Stimulated activated naive B cell treated with anti-CD40 and anti-IgM and Interleukin-4, amounts not matched to agents 10 μg/mL and 1 μg/mL and 100 μg/mL, for 72 hours (primary cell): ENCODE results near the gene OVCA2.

Experiments
- ATAC-seq, 2 donors: fragments of 150-1000 bp; cut with Tn5 transposase; replicated peaks; 2 replicates each; pipeline ENCODE4 v1.10.0; 2021; ENCODE audit warnings: moderate library complexity in 1 of 2
- DNase-seq: peaks from one replicate; pipeline ENCODE4 v3.0.0; 2021
- H3K27ac Mint-ChIP-seq: one replicate; pipeline ENCODE4 v1.8.0; 2022; ENCODE audit warnings: mild to moderate bottlenecking, mixed read lengths
- H3K27me3 Mint-ChIP-seq, 2 donors: one replicate each; pipeline ENCODE4 v1.8.0; 2022; ENCODE audit warnings: mixed read lengths in 2 of 2
- H3K36me3 Mint-ChIP-seq, 2 donors: one replicate each; pipeline ENCODE4 v1.8.0; 2022; ENCODE audit warnings: mixed read lengths in 2 of 2, mild to moderate bottlenecking in 1 of 2
- H3K4me1 Mint-ChIP-seq, 2 donors: one replicate each; pipeline ENCODE4 v1.8.0; 2022; ENCODE audit warnings: mixed read lengths in 2 of 2, mild to moderate bottlenecking in 1 of 2
- H3K4me3 Mint-ChIP-seq, 2 donors: one replicate each; pipeline ENCODE4 v1.8.0; 2022; ENCODE audit warnings: mild to moderate bottlenecking in 2 of 2, mixed read lengths in 2 of 2, moderate library complexity in 1 of 2
- H3K9me3 Mint-ChIP-seq, 2 donors: one replicate each; pipeline ENCODE4 v1.8.0; 2022; ENCODE audit warnings: mixed read lengths in 2 of 2, mild to moderate bottlenecking in 1 of 2

OVCA2 gene

DNA sequence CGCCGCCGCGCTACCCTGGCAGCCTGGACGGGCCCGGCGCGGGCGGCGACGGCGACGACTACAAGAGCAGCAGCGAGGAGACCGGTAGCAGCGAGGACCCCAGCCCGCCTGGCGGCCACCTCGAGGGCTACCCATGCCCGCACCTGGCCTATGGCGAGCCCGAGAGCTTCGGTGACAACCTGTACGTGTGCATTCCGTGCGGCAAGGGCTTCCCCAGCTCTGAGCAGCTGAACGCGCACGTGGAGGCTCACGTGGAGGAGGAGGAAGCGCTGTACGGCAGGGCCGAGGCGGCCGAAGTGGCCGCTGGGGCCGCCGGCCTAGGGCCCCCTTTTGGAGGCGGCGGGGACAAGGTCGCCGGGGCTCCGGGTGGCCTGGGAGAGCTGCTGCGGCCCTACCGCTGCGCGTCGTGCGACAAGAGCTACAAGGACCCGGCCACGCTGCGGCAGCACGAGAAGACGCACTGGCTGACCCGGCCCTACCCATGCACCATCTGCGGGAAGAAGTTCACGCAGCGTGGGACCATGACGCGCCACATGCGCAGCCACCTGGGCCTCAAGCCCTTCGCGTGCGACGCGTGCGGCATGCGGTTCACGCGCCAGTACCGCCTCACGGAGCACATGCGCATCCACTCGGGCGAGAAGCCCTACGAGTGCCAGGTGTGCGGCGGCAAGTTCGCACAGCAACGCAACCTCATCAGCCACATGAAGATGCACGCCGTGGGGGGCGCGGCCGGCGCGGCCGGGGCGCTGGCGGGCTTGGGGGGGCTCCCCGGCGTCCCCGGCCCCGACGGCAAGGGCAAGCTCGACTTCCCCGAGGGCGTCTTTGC, 16.2 kb downstream of the OVCA2 start:
- Mint-ChIP-seq H3K4me1 (peaks cover 22 to 53% of the 10 kb centered on the region in 2 donors), H3K36me3 (peaks cover 28 to 36% of the 10 kb centered on the region in 2 donors), H3K27me3 (peaks cover 10 to 12% of the 10 kb centered on the region in 2 donors), H3K4me3 (peak overlapping the region; percentile 48 to 53), H3K27ac (peak overlapping the region; percentile 80), H3K9me3 (no peaks in the 10 kb centered on the region)
- DNase-seq (no peak), ATAC-seq (no peak)

DNA sequence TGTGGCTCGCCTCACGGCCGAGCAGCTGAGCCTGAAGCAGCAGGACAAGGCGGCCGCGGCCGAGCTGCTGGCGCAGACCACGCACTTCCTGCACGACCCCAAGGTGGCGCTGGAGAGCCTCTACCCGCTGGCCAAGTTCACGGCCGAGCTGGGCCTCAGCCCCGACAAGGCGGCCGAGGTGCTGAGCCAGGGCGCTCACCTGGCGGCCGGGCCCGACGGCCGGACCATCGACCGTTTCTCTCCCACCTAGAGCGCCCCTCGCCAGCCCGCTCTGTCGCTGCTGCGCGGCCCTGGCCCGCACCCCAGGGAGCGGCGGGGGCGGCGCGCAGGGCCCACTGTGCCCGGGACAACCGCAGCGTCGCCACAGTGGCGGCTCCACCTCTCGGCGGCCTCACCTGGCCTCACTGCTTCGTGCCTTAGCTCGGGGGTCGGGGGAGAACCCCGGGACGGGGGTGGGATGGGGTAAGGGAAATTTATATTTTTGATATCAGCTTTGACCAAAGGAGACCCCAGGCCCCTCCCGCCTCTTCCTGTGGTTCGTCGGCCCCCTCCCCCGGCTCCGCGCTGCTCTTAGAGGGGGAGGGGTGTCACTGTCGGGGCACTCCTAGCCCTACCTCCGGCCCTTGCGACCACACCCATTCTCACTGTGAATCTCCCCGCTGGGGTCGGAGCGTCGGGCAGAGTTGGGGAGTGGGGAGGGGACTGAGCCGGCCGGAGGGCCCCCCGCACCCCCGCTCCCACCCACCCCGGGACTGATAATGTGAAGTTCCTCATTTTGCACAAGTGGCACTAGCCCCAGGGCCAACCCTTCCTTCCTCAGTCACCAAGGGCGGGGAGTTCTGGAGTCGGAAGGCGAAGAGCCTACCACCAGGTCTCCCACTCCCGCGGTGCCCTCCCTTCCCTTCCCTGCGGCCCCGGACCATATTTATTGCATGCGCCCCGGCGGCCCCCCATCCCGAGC, 17.0 kb downstream of the OVCA2 start:
- peak overlapping the region; percentile 71 for H3K4me3 Mint-ChIP-seq
- no peaks in the 10 kb centered on the region for H3K9me3 Mint-ChIP-seq
- H3K4me1 Mint-ChIP-seq, result peaks cover 24 to 53% of the 10 kb centered on the region in 2 donors
- H3K27me3 Mint-ChIP-seq, result peaks cover 8 to 10% of the 10 kb centered on the region in 2 donors
- H3K36me3 Mint-ChIP-seq, result peaks cover 37 to 42% of the 10 kb centered on the region in 2 donors
- ATAC-seq (peak; percentile 10 to 27), DNase-seq (peak; percentile 52)
- peak overlapping the region; percentile 3 for H3K27ac Mint-ChIP-seq

DNA sequence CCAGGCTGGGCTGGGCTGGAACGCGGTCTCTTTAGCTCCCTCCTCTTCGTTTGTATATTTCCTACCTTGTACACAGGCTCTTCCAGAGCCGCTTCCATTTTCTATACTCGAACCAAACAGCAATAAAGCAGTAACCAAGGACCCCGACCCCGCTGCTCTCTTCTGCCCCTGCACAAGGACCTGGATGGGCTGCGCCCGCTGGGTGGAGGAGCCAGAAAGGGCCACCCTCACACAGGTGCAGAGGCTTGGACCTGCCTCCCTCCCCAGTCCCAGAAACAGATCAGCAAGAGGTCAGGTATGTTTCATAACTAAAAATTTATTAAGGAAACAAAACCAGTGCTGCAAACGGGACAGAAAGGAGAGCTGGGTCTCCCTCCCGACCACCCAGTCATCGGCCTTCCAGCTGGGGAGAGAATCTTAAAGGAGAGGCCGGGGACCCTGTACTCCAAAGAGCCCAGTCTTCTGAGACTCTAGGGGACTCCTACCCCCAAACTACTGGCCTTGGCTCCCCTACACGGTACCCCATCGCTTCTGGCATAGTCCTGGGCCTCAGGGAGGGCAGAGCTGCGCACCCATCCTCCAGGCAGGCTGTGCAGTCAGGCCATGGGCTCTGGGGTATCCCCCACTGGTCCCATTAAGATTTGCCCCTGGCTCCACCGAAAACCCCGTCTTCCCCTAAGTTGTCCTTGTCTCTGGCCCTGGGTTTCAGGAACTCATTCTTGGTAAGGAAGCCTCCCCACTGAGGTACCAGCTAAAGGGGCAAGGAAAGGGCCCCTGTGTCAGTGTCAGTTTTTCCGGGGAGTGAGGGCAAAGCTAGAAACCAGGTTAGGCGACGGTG, 17.9 kb downstream of the OVCA2 start:
- H3K27me3 Mint-ChIP-seq, result peaks cover 8 to 10% of the 10 kb centered on the region in 2 donors
- no peaks in the 10 kb centered on the region for H3K9me3 Mint-ChIP-seq
- ATAC-seq, result no peak
- peak overlapping the region; percentile 86 for H3K27ac Mint-ChIP-seq
- peaks cover 45 to 47% of the 10 kb centered on the region in 2 donors for H3K36me3 Mint-ChIP-seq
- H3K4me1 Mint-ChIP-seq, result peaks cover 28 to 53% of the 10 kb centered on the region in 2 donors
- no peak for DNase-seq
- H3K4me3 Mint-ChIP-seq, result peak overlapping the region; percentile 71

DNA sequence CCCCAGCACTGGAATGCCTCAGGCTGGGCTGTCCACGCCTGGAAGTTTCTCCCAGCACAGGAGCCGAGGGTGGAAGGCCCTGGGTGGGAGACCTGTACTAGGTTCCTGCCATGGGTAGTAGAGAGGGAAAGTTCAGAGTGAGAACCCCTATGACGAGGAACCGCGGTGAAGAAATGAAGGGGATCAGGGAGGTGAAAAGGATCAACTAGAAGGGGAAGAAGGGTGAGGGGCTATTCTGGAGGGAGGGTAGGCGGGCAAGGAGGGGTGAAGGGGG, 18.5 kb downstream of the OVCA2 start:
- H3K4me3 Mint-ChIP-seq, result peak overlapping the region in 1 of 2 donors; percentile 20
- H3K27ac Mint-ChIP-seq, result peak overlapping the region; percentile 74
- ATAC-seq (no peak), DNase-seq (no peak)
- peaks cover 49 to 53% of the 10 kb centered on the region in 2 donors for H3K36me3 Mint-ChIP-seq
- no peaks in the 10 kb centered on the region for H3K9me3 Mint-ChIP-seq
- peaks cover 8 to 10% of the 10 kb centered on the region in 2 donors for H3K27me3 Mint-ChIP-seq
- H3K4me1 Mint-ChIP-seq, result peaks cover 33 to 57% of the 10 kb centered on the region in 2 donors

DNA sequence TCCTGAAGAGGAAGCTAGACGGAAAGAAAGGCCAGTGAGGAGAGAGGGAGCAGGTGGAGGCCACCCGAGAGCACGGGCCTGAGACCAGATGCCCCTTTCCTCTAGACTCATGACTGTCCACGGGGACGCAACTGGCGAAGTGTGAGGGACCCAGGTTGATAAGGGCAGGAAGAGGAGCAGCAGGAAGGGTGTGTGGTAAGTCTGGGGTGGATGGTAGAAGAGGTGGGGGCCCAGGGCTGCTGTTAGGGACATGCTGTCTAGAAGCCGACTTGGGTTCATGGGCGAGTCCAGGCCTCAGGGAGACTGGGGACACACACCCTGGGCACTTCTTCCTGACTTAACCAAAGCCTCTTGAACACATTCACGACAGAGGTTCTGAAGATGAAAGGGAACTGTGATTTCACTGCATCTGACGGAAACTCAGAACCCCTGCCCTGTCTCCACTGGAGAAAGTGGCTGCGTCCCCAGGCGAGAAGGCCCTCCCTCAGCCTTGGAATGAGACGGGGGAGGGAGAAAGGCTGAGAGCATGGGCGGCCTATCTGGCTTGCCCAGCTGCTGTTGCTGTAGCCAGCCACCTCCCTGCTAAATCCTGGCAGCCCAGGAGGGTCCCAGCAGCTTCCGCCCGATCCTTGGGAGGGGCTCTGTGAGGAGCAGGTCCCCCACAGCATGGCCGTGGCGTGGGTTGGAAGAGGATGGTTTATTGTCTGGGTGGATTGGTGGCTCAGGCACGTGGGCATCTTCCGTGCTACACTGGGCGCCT, 19.0 kb downstream of the OVCA2 start:
- Mint-ChIP-seq H3K4me1 (peaks cover 35 to 63% of the 10 kb centered on the region in 2 donors), H3K4me3 (peak overlapping the region in 1 of 2 donors; percentile 20), H3K36me3 (peaks cover 54 to 58% of the 10 kb centered on the region in 2 donors)

DNA sequence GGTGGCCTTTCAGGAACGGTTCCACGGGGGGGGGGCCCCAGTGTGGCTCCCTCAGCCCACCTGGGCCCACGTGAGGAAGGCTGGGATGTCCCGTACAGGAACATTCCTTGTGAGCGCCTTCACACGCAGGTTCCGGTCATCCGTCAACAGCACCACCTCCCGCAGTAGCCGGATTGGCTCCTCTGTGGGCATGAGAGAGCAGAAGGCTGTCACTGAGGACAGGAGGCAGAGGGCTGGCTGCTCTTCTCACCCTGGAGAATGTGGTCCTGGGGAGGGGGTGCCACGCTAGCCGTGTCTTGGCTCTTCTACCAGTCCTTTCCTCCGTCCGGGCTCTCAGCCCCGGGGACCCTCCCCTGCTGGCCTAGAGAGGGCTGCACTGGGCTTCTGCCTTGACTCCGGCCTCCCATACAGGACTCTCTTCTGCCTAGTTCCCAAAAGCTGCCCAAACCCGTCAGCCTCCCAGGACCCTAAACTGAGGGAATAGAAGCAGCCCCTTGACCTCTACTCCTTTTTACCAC, 19.7 kb downstream of the OVCA2 start:
- Mint-ChIP-seq H3K4me3 (no peak overlapping the region), H3K4me1 (peaks cover 38 to 64% of the 10 kb centered on the region in 2 donors), H3K36me3 (peaks cover 60 to 61% of the 10 kb centered on the region in 2 donors), H3K9me3 (no peaks in the 10 kb centered on the region), H3K27ac (no peak overlapping the region), H3K27me3 (peaks cover 8 to 10% of the 10 kb centered on the region in 2 donors)
- DNase-seq (no peak), ATAC-seq (no peak)

More for the DNA sequence above, 19.0 kb downstream of the OVCA2 start:
- DNase-seq (no peak), ATAC-seq (no peak)
- Mint-ChIP-seq H3K9me3 (no peaks in the 10 kb centered on the region), H3K27ac (peak overlapping the region; percentile 43), H3K27me3 (peaks cover 8 to 10% of the 10 kb centered on the region in 2 donors)

DNA sequence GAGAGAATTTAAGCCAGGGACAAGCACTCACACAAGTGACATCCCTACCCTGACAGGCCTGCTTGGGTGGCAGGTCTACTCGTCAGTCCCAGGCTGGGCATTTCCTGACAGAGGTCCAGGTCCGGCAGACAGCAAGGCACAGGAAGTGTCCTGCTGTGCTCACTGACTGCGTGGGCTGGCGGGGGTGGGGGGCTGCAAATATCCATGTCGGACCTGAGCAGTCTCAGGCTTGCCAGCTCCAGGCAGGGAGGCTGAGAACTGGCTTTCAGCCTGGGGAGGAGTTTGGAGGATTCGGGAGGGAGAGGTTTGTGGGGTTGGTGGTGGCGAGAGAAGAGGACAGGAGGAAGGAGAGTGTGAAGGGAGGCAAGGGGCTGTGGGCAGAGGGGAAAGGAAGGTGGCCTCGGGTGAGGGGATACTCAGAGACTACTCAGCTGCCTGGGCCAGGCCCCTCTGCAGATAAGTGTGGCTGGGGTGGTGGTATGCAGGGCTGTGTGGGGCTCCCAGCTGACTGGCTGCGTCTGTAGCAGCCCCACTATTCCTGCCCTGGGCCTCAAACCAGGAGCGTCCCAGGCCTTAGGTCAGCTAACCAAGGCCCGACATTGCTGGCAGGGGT, 20.9 kb downstream of the OVCA2 start:
- Mint-ChIP-seq H3K9me3 (no peaks in the 10 kb centered on the region), H3K36me3 (peaks cover 67% of the 10 kb centered on the region in 2 donors), H3K27me3 (peaks cover 8 to 10% of the 10 kb centered on the region in 2 donors), H3K27ac (no peak overlapping the region), H3K4me3 (no peak overlapping the region), H3K4me1 (peaks cover 38 to 64% of the 10 kb centered on the region in 2 donors)
- DNase-seq (no peak), ATAC-seq (no peak)

DNA sequence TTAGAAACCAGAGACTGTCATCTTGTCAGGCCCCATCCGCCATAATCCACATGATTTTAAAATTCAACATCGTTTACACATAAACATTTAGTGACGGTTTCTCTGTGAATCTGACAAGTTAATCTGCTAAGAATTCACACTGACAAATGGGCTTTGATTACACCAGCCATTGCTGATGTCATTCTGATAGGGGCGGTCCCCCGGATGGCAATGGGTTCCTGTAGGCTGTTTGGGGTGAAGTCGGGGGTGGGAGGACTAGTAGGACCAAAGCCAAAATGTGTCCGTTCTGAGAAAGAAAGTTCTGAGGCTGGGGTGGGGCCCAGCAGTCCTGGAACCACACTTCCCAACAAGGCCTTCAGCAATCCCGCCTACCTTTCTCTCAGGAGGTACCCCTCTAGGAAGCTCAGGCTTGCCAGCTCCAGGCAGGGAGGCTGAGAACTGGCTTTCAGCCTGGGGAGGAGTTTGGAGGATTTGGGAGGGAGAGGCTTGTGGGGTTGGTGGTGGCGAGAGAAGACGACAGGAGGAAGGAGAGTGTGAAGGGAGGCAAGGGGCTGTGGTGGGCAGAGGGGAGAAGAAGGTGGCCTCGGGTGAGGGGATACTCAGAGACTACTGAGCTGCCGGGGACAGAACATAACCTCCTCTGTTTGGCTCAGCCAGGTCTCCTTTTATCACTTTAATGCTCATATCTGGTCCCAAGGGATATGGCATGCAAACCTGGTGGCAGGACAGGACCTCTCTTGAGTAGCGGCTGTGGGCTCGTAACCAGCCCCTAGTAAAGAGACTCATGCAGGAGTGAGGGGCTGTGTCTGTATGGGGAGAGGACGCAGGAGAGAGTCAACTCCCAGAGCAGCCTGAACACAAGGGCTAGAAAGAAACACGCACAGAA, 21.7 kb downstream of the OVCA2 start:
- H3K27me3 Mint-ChIP-seq, result peaks cover 8 to 10% of the 10 kb centered on the region in 2 donors
- ATAC-seq (peak in 1 of 2 donors; percentile 1), DNase-seq (no peak)
- no peaks in the 10 kb centered on the region for H3K9me3 Mint-ChIP-seq
- H3K4me3 Mint-ChIP-seq, result peak overlapping the region; percentile 1 to 28
- H3K4me1 Mint-ChIP-seq, result peaks cover 42 to 71% of the 10 kb centered on the region in 2 donors
- H3K36me3 Mint-ChIP-seq, result peaks cover 64 to 74% of the 10 kb centered on the region in 2 donors
- H3K27ac Mint-ChIP-seq, result no peak overlapping the region

DNA sequence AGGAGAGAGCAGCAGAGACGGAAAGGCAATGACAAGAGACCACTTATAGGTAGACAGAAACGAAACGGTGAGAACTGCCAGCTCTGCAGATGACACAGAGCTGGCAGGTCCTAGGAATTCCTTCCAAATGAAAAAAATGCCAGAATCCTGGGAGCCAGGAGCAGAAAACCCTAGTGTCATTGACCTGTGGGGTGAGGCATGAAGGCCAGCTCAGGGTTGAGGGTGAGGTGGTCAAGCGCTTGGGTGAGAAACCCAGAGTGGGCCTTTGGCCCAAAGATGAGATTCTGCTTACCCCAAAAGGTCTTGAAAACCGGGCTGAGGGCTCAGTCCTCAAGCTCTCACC, 22.3 kb downstream of the OVCA2 start:
- Mint-ChIP-seq H3K27me3 (peaks cover 8 to 10% of the 10 kb centered on the region in 2 donors), H3K4me1 (peaks cover 47 to 73% of the 10 kb centered on the region in 2 donors), H3K4me3 (peak overlapping the region; percentile 1 to 28), H3K9me3 (no peaks in the 10 kb centered on the region), H3K36me3 (peaks cover 69 to 80% of the 10 kb centered on the region in 2 donors), H3K27ac (no peak overlapping the region)
- ATAC-seq (peak in 1 of 2 donors; percentile 6), DNase-seq (no peak)

DNA sequence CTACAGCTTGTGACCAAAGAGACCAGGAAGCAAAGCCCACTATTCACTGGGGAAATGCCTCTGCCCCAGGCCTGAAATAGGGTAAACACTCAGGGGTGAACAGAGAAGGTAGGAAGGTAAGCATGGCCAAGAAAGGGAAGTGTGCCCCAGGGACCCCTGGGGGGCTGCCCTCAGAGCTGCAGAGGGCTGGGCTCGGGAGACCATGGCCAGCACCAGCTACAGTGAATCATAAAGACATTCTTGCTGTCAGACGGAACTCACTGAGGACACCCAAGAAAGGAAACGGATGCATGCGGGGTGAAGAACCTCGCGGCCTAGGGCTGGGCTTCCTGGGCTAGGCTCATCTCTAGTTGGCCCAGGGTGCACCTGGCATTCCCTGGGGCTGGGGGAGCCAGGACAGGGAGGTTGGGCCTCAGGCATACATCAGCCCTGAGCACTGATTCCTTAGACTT, 22.7 kb downstream of the OVCA2 start:
- DNase-seq (no peak), ATAC-seq (peak; percentile 79 to 85)
- H3K27ac Mint-ChIP-seq, result peak overlapping the region; percentile 87
- peaks cover 70 to 79% of the 10 kb centered on the region in 2 donors for H3K36me3 Mint-ChIP-seq
- peaks cover 46 to 71% of the 10 kb centered on the region in 2 donors for H3K4me1 Mint-ChIP-seq
- no peaks in the 10 kb centered on the region for H3K9me3 Mint-ChIP-seq
- H3K4me3 Mint-ChIP-seq, result peak overlapping the region; percentile 10 to 40
- H3K27me3 Mint-ChIP-seq, result peaks cover 8 to 10% of the 10 kb centered on the region in 2 donors

DNA sequence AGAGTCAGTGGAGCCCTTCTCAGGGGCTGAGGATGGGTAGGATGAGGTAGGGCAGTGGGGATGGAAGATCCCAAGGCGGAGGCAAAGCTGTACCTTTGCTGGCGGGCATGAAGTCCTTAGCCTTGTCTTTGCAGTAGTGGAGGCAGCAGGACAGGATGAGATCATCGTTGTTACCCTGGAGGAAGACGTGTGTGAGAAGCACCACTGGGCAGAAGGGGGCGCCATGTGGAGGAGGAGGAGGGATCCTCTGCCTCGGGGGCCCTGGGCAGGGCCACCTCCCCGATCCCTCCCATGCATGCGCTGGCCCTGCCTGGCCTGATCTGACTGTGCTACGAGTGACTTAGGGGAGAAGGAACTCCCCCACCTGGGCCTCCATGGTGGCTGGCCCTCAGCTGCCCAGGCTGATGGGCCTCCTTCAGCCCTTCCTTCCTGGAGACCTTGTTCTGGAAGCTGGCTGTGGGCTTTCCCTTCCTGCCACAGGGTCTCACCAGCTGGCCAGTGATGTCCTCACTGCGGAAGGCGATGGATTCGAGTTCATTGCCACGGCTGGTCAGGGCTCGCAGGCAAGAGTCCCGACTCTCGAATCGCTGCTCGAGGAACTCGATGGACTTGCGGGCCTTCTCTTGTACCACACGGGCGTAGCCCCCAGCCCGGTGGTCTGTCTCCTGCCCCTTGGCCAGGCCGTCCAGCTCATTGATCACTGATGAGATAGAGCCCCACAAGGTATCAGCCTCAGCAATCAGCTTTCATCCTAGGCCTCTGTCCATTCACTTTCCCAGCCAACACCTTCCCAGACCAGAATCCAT, 23.4 kb downstream of the OVCA2 start:
- peak; percentile 36 to 42 for ATAC-seq
- Mint-ChIP-seq H3K4me3 (peak overlapping the region; percentile 10 to 40), H3K9me3 (no peaks in the 10 kb centered on the region), H3K27me3 (peaks cover 6 to 7% of the 10 kb centered on the region in 2 donors), H3K36me3 (peaks cover 73 to 82% of the 10 kb centered on the region in 2 donors), H3K4me1 (peaks cover 47 to 71% of the 10 kb centered on the region in 2 donors), H3K27ac (peak overlapping the region; percentile 87)
- DNase-seq, result no peak
